ENCODE results near the gene SMYD3. TPM values are rescaled to one million over a fixed set of nuclear protein-coding genes. Genes with fewer than 3 reads are reported as not detected.

The SMYD3 gene
- total and polyA plus RNA-seq, 2 of the 13 experiments (the other 11 are each of a cell fraction or from before 2014, with no cell fraction given), result 27.7 to 35.8 TPM

DNA sequence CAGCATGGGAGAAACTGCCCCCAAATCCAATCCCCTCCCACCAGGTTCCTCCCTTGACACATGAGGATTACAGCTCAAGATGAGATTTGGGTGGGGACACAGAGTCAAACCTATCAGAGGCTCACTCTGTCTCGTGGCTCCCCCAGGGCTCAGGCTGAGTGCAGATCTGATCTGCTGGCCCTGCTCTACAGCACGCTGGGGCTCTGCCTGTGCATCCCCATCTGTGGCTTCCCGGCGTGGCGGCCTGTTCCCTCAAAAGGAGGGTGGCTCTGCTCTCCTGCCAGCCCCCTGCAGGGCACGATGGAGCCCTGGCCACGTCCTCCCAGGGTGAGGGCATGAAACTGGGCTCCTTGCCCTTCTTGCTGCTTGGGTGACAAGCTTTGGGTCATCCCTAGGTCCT, 19.8 kb upstream of the SMYD3 start (continued):
- TF ChIP-seq, protein P1, sequence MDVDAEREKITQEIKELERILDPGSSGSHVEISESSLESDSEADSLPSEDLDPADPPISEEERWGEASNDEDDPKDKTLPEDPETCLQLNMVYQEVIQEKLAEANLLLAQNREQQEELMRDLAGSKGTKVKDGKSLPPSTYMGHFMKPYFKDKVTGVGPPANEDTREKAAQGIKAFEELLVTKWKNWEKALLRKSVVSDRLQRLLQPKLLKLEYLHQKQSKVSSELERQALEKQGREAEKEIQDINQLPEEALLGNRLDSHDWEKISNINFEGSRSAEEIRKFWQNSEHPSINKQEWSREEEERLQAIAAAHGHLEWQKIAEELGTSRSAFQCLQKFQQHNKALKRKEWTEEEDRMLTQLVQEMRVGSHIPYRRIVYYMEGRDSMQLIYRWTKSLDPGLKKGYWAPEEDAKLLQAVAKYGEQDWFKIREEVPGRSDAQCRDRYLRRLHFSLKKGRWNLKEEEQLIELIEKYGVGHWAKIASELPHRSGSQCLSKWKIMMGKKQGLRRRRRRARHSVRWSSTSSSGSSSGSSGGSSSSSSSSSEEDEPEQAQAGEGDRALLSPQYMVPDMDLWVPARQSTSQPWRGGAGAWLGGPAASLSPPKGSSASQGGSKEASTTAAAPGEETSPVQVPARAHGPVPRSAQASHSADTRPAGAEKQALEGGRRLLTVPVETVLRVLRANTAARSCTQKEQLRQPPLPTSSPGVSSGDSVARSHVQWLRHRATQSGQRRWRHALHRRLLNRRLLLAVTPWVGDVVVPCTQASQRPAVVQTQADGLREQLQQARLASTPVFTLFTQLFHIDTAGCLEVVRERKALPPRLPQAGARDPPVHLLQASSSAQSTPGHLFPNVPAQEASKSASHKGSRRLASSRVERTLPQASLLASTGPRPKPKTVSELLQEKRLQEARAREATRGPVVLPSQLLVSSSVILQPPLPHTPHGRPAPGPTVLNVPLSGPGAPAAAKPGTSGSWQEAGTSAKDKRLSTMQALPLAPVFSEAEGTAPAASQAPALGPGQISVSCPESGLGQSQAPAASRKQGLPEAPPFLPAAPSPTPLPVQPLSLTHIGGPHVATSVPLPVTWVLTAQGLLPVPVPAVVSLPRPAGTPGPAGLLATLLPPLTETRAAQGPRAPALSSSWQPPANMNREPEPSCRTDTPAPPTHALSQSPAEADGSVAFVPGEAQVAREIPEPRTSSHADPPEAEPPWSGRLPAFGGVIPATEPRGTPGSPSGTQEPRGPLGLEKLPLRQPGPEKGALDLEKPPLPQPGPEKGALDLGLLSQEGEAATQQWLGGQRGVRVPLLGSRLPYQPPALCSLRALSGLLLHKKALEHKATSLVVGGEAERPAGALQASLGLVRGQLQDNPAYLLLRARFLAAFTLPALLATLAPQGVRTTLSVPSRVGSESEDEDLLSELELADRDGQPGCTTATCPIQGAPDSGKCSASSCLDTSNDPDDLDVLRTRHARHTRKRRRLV (CRISPR knock-in tag; IDR thresholded peaks at IDR 0.05), result no peak
- TF ChIP-seq ZNF101 (CRISPR knock-in tag; IDR thresholded peaks at IDR 0.05; ENCODE audit: borderline replicate concordance, low read depth) (no peak), GTF2F1 (IDR thresholded peaks at IDR 0.05; ENCODE audit: low read length) (no peak), ELF4 (CRISPR knock-in tag; IDR thresholded peaks at IDR 0.05; ENCODE audit: borderline replicate concordance) (no peak)
- TF ChIP-seq, protein P2, sequence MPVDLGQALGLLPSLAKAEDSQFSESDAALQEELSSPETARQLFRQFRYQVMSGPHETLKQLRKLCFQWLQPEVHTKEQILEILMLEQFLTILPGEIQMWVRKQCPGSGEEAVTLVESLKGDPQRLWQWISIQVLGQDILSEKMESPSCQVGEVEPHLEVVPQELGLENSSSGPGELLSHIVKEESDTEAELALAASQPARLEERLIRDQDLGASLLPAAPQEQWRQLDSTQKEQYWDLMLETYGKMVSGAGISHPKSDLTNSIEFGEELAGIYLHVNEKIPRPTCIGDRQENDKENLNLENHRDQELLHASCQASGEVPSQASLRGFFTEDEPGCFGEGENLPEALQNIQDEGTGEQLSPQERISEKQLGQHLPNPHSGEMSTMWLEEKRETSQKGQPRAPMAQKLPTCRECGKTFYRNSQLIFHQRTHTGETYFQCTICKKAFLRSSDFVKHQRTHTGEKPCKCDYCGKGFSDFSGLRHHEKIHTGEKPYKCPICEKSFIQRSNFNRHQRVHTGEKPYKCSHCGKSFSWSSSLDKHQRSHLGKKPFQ (CRISPR knock-in tag; IDR thresholded peaks at IDR 0.05; ENCODE audit: insufficient replicate concordance), result no peak
- TF ChIP-seq, protein P3, sequence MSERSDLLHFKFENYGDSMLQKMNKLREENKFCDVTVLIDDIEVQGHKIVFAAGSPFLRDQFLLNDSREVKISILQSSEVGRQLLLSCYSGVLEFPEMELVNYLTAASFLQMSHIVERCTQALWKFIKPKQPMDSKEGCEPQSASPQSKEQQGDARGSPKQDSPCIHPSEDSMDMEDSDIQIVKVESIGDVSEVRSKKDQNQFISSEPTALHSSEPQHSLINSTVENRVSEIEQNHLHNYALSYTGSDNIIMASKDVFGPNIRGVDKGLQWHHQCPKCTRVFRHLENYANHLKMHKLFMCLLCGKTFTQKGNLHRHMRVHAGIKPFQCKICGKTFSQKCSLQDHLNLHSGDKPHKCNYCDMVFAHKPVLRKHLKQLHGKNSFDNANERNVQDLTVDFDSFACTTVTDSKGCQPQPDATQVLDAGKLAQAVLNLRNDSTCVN (CRISPR knock-in tag; IDR thresholded peaks at IDR 0.05; ENCODE audit: borderline replicate concordance), result no peak
- TF ChIP-seq, protein P4, sequence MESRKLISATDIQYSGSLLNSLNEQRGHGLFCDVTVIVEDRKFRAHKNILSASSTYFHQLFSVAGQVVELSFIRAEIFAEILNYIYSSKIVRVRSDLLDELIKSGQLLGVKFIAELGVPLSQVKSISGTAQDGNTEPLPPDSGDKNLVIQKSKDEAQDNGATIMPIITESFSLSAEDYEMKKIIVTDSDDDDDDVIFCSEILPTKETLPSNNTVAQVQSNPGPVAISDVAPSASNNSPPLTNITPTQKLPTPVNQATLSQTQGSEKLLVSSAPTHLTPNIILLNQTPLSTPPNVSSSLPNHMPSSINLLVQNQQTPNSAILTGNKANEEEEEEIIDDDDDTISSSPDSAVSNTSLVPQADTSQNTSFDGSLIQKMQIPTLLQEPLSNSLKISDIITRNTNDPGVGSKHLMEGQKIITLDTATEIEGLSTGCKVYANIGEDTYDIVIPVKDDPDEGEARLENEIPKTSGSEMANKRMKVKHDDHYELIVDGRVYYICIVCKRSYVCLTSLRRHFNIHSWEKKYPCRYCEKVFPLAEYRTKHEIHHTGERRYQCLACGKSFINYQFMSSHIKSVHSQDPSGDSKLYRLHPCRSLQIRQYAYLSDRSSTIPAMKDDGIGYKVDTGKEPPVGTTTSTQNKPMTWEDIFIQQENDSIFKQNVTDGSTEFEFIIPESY (CRISPR knock-in tag; IDR thresholded peaks at IDR 0.05), result no peak
